SH-SY5Y (cell line): Measurements from ENCODE around the gene MED13L.

ENCODE experiments used
- GATA2 ChIP-seq: IDR thresholded peaks from 2 replicates; pipeline ENCODE4 v1.6.1; 2011; ENCODE audit warnings: mild to moderate bottlenecking, low read depth, low read length
- GATA3 ChIP-seq: IDR thresholded peaks from 2 replicates; pipeline ENCODE4 v1.6.1; 2011; ENCODE audit warnings: low read depth, mild to moderate bottlenecking, low read length, moderate library complexity

- TF ChIP-seq GATA3 (no peak), GATA2 (no peak)
These were observed 163.9 kb downstream of the MED13L start for GRCh38 chr12:116113398-116114130.
